Measurements from ENCODE around the gene SMARCA5.

Gene SMARCA5

GRCh38 chr4:143539670-143540023 lies 26.1 kb downstream of the SMARCA5 start:
- no peak for DNase-seq

- no peak for DNase-seq
Measured at GRCh38 chr4:143549928-143550327, 36.4 kb downstream of the SMARCA5 start.

GRCh38 chr4:143554728-143555597 lies 41.5 kb downstream of the SMARCA5 start:
- no peak for DNase-seq

GRCh38 chr4:143555676-143556075 lies 42.2 kb downstream of the SMARCA5 start:
- no peak for DNase-seq

- no peak for DNase-seq
Measured at GRCh38 chr4:143558286-143558685, 44.8 kb downstream of the SMARCA5 start.

GRCh38 chr4:143558823-143559756 lies 45.6 kb downstream of the SMARCA5 start:
- DNase-seq: peak; percentile 85

GRCh38 chr4:143559757-143560147 lies 46.2 kb downstream of the SMARCA5 start:
- peak; percentile 15 for DNase-seq

GRCh38 chr4:143564472-143564871 lies 51.0 kb downstream of the SMARCA5 start:
- no peak for DNase-seq

- DNase-seq: no peak
Measured at GRCh38 chr4:143575331-143575730, 61.8 kb downstream of the SMARCA5 start.

GRCh38 chr4:143581331-143581946 lies 67.9 kb downstream of the SMARCA5 start:
- DNase-seq: no peak

- DNase-seq: no peak
Measured at GRCh38 chr4:143585548-143585947, 72.0 kb downstream of the SMARCA5 start.

GRCh38 chr4:143586080-143586479 lies 72.6 kb downstream of the SMARCA5 start:
- DNase-seq: no peak

GRCh38 chr4:143587703-143588102 lies 74.2 kb downstream of the SMARCA5 start:
- peak; percentile 1 for DNase-seq

GRCh38 chr4:143597276-143597675 lies 83.8 kb downstream of the SMARCA5 start:
- DNase-seq: no peak

- DNase-seq: no peak
Measured at GRCh38 chr4:143598816-143599215, 85.3 kb downstream of the SMARCA5 start.

- DNase-seq: no peak
Measured at GRCh38 chr4:143599827-143600226, 86.3 kb downstream of the SMARCA5 start.

GRCh38 chr4:143606480-143606879 lies 93.0 kb downstream of the SMARCA5 start:
- no peak for DNase-seq

All from NCI-H345 (cell line).